CD4-positive, alpha-beta T cell (primary cell): ENCODE data around the gene TGM3. TPM values are rescaled to one million over a fixed set of nuclear protein-coding genes. Genes with fewer than 3 reads are reported as not detected.
A peak's percentile ranks its signal among the peaks of the same experiment; 100 is the strongest.

Source experiments
- ATAC-seq: fragments of 200-7000 bp; cut with Tn5 transposase; one replicate; pipeline ENCODE4 v1.10.0; 2022; ENCODE audit warnings: mild to moderate bottlenecking; ENCODE audit not compliant: poor library complexity
- CTCF ChIA-PET: fragments of 350-600 bp; sonication (Branson Sonifier 250); formaldehyde crosslinking; loops from one replicate; lab custom pipeline; 2021; ENCODE audit warnings: antibody characterized with exemption, inconsistent platforms; lab: Charles Lee
- POLR2A ChIA-PET: fragments of 350-600 bp; sonication (Branson Sonifier 250); formaldehyde crosslinking; loops from one replicate; lab custom pipeline; 2021; ENCODE audit warnings: antibody characterized with exemption, inconsistent platforms; lab: Charles Lee
- DNase-seq, 14 experiments: peaks; one replicate each; pipeline ENCODE4 v3.0.0-alpha.2; 2013 to 2020; ENCODE audit warnings: mixed read lengths in 2 of 14
- H3K27ac ChIP-seq, 2 donors: one replicate each; pipeline versions ENCODE4 v1.5.1 to v1.7.0; 2013; ENCODE audit warnings: low read length in 2 of 2, low read depth in 1 of 2, mild to moderate bottlenecking in 1 of 2
- H3K27me3 ChIP-seq, 2 experiments: 1 replicate in 1 of 2; 2 replicates in 1 of 2; pipeline versions ENCODE4 v1.6.1 to v1.7.0; 2013; ENCODE audit warnings: low read length in 2 of 2, control low read depth in 1 of 2, mild to moderate bottlenecking in 1 of 2, moderate library complexity in 1 of 2; ENCODE audit not compliant: insufficient read depth in 2 of 2, control insufficient read depth in 1 of 2
- H3K36me3 ChIP-seq: one replicate; pipeline ENCODE4 v1.6.1; 2013; ENCODE audit warnings: low read length, control low read depth; ENCODE audit not compliant: insufficient read depth
- H3K4me1 ChIP-seq: one replicate; pipeline ENCODE4 v1.6.1; 2013; ENCODE audit warnings: low read length, control low read depth; ENCODE audit not compliant: insufficient read depth
- H3K4me3 ChIP-seq: one replicate; pipeline ENCODE4 v1.5.1; 2013; ENCODE audit warnings: mild to moderate bottlenecking, low read length, moderate library complexity
- H3K9me3 ChIP-seq, 2 experiments: 1 replicate in 1 of 2; 2 replicates in 1 of 2; pipeline versions ENCODE4 v1.6.1 to v1.7.0; 2013; ENCODE audit warnings: low read length in 2 of 2, mild to moderate bottlenecking in 2 of 2, control low read depth in 1 of 2, moderate library complexity in 1 of 2; ENCODE audit not compliant: control insufficient read depth in 1 of 2, insufficient read depth in 1 of 2
- H3K27ac Mint-ChIP-seq: one replicate; pipeline ENCODE4 v1.8.0; 2020; ENCODE audit warnings: mixed read lengths
- H3K27me3 Mint-ChIP-seq: one replicate; pipeline ENCODE4 v1.8.0; 2021; ENCODE audit warnings: mixed read lengths
- H3K36me3 Mint-ChIP-seq: one replicate; pipeline ENCODE4 v1.8.0; 2021; ENCODE audit warnings: low read depth, mixed read lengths
- H3K4me1 Mint-ChIP-seq: one replicate; pipeline ENCODE4 v1.8.0; 2021; ENCODE audit warnings: low read depth, mixed read lengths
- H3K4me3 Mint-ChIP-seq: one replicate; pipeline ENCODE4 v1.8.0; 2020; ENCODE audit warnings: mild to moderate bottlenecking, mixed read lengths
- H3K9me3 Mint-ChIP-seq: one replicate; pipeline ENCODE4 v1.8.0; 2020; ENCODE audit warnings: mixed read lengths
- CTCF ChIP-seq: fragments of 200-600 bp; IDR thresholded peaks from one replicate; pipeline ENCODE4 v1.8.0; 2022; ENCODE audit warnings: antibody characterized with exemption, mild to moderate bottlenecking
- intact Hi-C, 2 experiments: fragments of 100-400 bp; cut with DNase I in 1 of 2; cut with micrococcal nuclease in 1 of 2; formaldehyde crosslinking; loops; one replicate each; pipeline versions ENCODE4 v1.15.1 to v1.9.0; 2023 to 2025; cut with DNase I, micrococcal nuclease
- total RNA-seq, 174 experiments: library from RNA in 2 of 174; stranded (reverse) in 2 of 174; gene quantifications; one replicate each; pipeline ENCODE4 v1.2.3 and lab custom pipeline; 2021 to 2026

The TGM3 gene
- total RNA-seq, 2 experiments from 2014 or later = not detected

GRCh38 chr20:2374346-2375125 is 78.7 kb downstream of the TGM3 start:
- peaks cover 0 to 5% of the 10 kb centered on the region in 2 experiments for H3K9me3 ChIP-seq
- no peak overlapping the region for H3K4me3 Mint-ChIP-seq
- H3K36me3 Mint-ChIP-seq = no peaks in the 10 kb centered on the region
- H3K27me3 ChIP-seq = peaks cover 18 to 22% of the 10 kb centered on the region in 2 experiments
- ATAC-seq (no peak), DNase-seq (no peak)
- no peaks in the 10 kb centered on the region for H3K9me3 Mint-ChIP-seq
- peaks cover 71% of the 10 kb centered on the region for H3K27me3 Mint-ChIP-seq
- H3K4me1 Mint-ChIP-seq = peaks cover 12% of the 10 kb centered on the region
- H3K27ac Mint-ChIP-seq = no peak overlapping the region
- H3K27ac ChIP-seq = no peak overlapping the region
- CTCF ChIA-PET = no interaction called here
- H3K36me3 ChIP-seq = no peaks in the 10 kb centered on the region
- H3K4me3 ChIP-seq = no peak overlapping the region
- intact Hi-C loops = no loop called here
- H3K4me1 ChIP-seq = peaks cover 14% of the 10 kb centered on the region
- POLR2A ChIA-PET = no interaction called here
- TF ChIP-seq CTCF = no peak

- intact Hi-C loops = no loop called here
- no peaks in the 10 kb centered on the region for H3K36me3 ChIP-seq
- H3K27me3 ChIP-seq = peaks cover 0 to 2% of the 10 kb centered on the region in 2 experiments
- no peak for TF ChIP-seq CTCF
- H3K27me3 Mint-ChIP-seq = peaks cover 34% of the 10 kb centered on the region
- peaks cover 24% of the 10 kb centered on the region for H3K4me1 ChIP-seq
- peaks cover 0 to 6% of the 10 kb centered on the region in 2 experiments for H3K9me3 ChIP-seq
- H3K36me3 Mint-ChIP-seq = no peaks in the 10 kb centered on the region
- peaks cover 27% of the 10 kb centered on the region for H3K4me1 Mint-ChIP-seq
- DNase-seq (no peak), ATAC-seq (no peak)
- no peak overlapping the region for H3K4me3 ChIP-seq
- H3K4me3 Mint-ChIP-seq = no peak overlapping the region
- H3K27ac Mint-ChIP-seq = no peak overlapping the region
- H3K9me3 Mint-ChIP-seq = no peaks in the 10 kb centered on the region
- ChIA-PET CTCF (no interaction called here), POLR2A (interaction anchor here (0.9 to 1.2 kb wide), 2 partner anchors 92 to 276 kb away, joined by 3 read pairs; partner anchors contain the start of gene SNRPB)
- no peak overlapping the region for H3K27ac ChIP-seq
Measured at GRCh38 chr20:2378893-2379292, 83.1 kb downstream of the TGM3 start.

- no peak for TF ChIP-seq CTCF
- Histone ChIP-seq H3K4me1 (peaks cover 24% of the 10 kb centered on the region), H3K36me3 (no peaks in the 10 kb centered on the region), H3K4me3 (no peak overlapping the region), H3K27ac (no peak overlapping the region), H3K9me3 (peaks cover 0 to 6% of the 10 kb centered on the region in 2 experiments), H3K27me3 (peaks cover 0 to 2% of the 10 kb centered on the region in 2 experiments)
- no peaks in the 10 kb centered on the region for H3K9me3 Mint-ChIP-seq
- ChIA-PET CTCF (no interaction called here), POLR2A (interaction anchor here (0.9 to 1.2 kb wide), 2 partner anchors 91 to 277 kb away, joined by 3 read pairs; partner anchors contain the start of gene SNRPB)
- peaks cover 27% of the 10 kb centered on the region for H3K4me1 Mint-ChIP-seq
- DNase-seq = peak in 5 of 14 experiments; percentile 2 to 70 (median 63)
- H3K36me3 Mint-ChIP-seq = no peaks in the 10 kb centered on the region
- no peak overlapping the region for H3K27ac Mint-ChIP-seq
- peaks cover 26% of the 10 kb centered on the region for H3K27me3 Mint-ChIP-seq
- intact Hi-C loops = no loop called here
- H3K4me3 Mint-ChIP-seq = peak overlapping the region; percentile 35
- peak; percentile 79 for ATAC-seq
Measured at GRCh38 chr20:2379511-2380229, 83.9 kb downstream of the TGM3 start.
